ENCODE data around the gene DISP3.

Gene DISP3

GRCh38 chr1:11523746-11524464 lies 45.0 kb downstream of the DISP3 start:
- Histone ChIP-seq H3K4me1 (ENCODE audit: control insufficient read depth, insufficient read depth, low read length) (no peaks in the 10 kb centered on the region), H3K4me3 (ENCODE audit: low read length) (no peak overlapping the region), H3K27ac (ENCODE audit: low read depth, low read length) (no peak overlapping the region), H3K9ac (ENCODE audit: low read length) (no peak overlapping the region), H3K27me3 (ENCODE audit: control insufficient read depth, insufficient read depth, low read length) (no peaks in the 10 kb centered on the region), H3K36me3 (ENCODE audit: control insufficient read depth, insufficient read depth, low read length) (no peaks in the 10 kb centered on the region)

- Histone ChIP-seq H3K4me1 (ENCODE audit: control insufficient read depth, insufficient read depth, low read length) (no peaks in the 10 kb centered on the region), H3K4me3 (ENCODE audit: low read length) (no peak overlapping the region), H3K27me3 (ENCODE audit: control insufficient read depth, insufficient read depth, low read length) (no peaks in the 10 kb centered on the region), H3K36me3 (ENCODE audit: control insufficient read depth, insufficient read depth, low read length) (no peaks in the 10 kb centered on the region), H3K9ac (ENCODE audit: low read length) (no peak overlapping the region), H3K27ac (ENCODE audit: low read depth, low read length) (no peak overlapping the region)
Measured at GRCh38 chr1:11524465-11525150, 45.7 kb downstream of the DISP3 start.

- Histone ChIP-seq H3K36me3 (ENCODE audit: control insufficient read depth, insufficient read depth, low read length) (no peaks in the 10 kb centered on the region), H3K9ac (ENCODE audit: low read length) (no peak overlapping the region), H3K27ac (ENCODE audit: low read depth, low read length) (no peak overlapping the region), H3K27me3 (ENCODE audit: control insufficient read depth, insufficient read depth, low read length) (no peaks in the 10 kb centered on the region), H3K4me3 (ENCODE audit: low read length) (no peak overlapping the region), H3K4me1 (ENCODE audit: control insufficient read depth, insufficient read depth, low read length) (no peaks in the 10 kb centered on the region)
Measured at GRCh38 chr1:11525151-11525505, 46.2 kb downstream of the DISP3 start.

GRCh38 chr1:11525516-11525915 lies 46.6 kb downstream of the DISP3 start:
- Histone ChIP-seq H3K4me3 (ENCODE audit: low read length) (no peak overlapping the region), H3K27me3 (ENCODE audit: control insufficient read depth, insufficient read depth, low read length) (no peaks in the 10 kb centered on the region), H3K4me1 (ENCODE audit: control insufficient read depth, insufficient read depth, low read length) (no peaks in the 10 kb centered on the region), H3K9ac (ENCODE audit: low read length) (no peak overlapping the region), H3K36me3 (ENCODE audit: control insufficient read depth, insufficient read depth, low read length) (no peaks in the 10 kb centered on the region), H3K27ac (ENCODE audit: low read depth, low read length) (no peak overlapping the region)

GRCh38 chr1:11526071-11526895 lies 47.3 kb downstream of the DISP3 start:
- no peaks in the 10 kb centered on the region for H3K27me3 ChIP-seq (ENCODE audit: control insufficient read depth, insufficient read depth, low read length)
- no peak overlapping the region for H3K4me3 ChIP-seq (ENCODE audit: low read length)
- no peak overlapping the region for H3K9ac ChIP-seq (ENCODE audit: low read length)

GRCh38 chr1:11527541-11528452 lies 48.8 kb downstream of the DISP3 start:
- H3K27ac ChIP-seq (ENCODE audit: low read depth, low read length): no peak overlapping the region
- no peak overlapping the region for H3K9ac ChIP-seq (ENCODE audit: low read length)
- no peaks in the 10 kb centered on the region for H3K4me1 ChIP-seq (ENCODE audit: control insufficient read depth, insufficient read depth, low read length)
- H3K4me3 ChIP-seq (ENCODE audit: low read length): no peak overlapping the region
- no peaks in the 10 kb centered on the region for H3K36me3 ChIP-seq (ENCODE audit: control insufficient read depth, insufficient read depth, low read length)
- no peaks in the 10 kb centered on the region for H3K27me3 ChIP-seq (ENCODE audit: control insufficient read depth, insufficient read depth, low read length)

More at GRCh38 chr1:11526071-11526895, 47.3 kb downstream of the DISP3 start:
- H3K27ac ChIP-seq (ENCODE audit: low read depth, low read length): no peak overlapping the region
- H3K4me1 ChIP-seq (ENCODE audit: control insufficient read depth, insufficient read depth, low read length): no peaks in the 10 kb centered on the region
- H3K36me3 ChIP-seq (ENCODE audit: control insufficient read depth, insufficient read depth, low read length): no peaks in the 10 kb centered on the region

- H3K4me3 ChIP-seq (ENCODE audit: low read length): no peak overlapping the region
- no peaks in the 10 kb centered on the region for H3K27me3 ChIP-seq (ENCODE audit: control insufficient read depth, insufficient read depth, low read length)
- H3K36me3 ChIP-seq (ENCODE audit: control insufficient read depth, insufficient read depth, low read length): no peaks in the 10 kb centered on the region
- no peak overlapping the region for H3K27ac ChIP-seq (ENCODE audit: low read depth, low read length)
- no peak overlapping the region for H3K9ac ChIP-seq (ENCODE audit: low read length)
- no peaks in the 10 kb centered on the region for H3K4me1 ChIP-seq (ENCODE audit: control insufficient read depth, insufficient read depth, low read length)
Measured at GRCh38 chr1:11528611-11529261, 49.8 kb downstream of the DISP3 start.

GRCh38 chr1:11529330-11529729 lies 50.4 kb downstream of the DISP3 start:
- no peak overlapping the region for H3K4me3 ChIP-seq (ENCODE audit: low read length)
- H3K4me1 ChIP-seq (ENCODE audit: control insufficient read depth, insufficient read depth, low read length): no peaks in the 10 kb centered on the region
- no peaks in the 10 kb centered on the region for H3K36me3 ChIP-seq (ENCODE audit: control insufficient read depth, insufficient read depth, low read length)
- no peak overlapping the region for H3K9ac ChIP-seq (ENCODE audit: low read length)
- no peak overlapping the region for H3K27ac ChIP-seq (ENCODE audit: low read depth, low read length)
- no peaks in the 10 kb centered on the region for H3K27me3 ChIP-seq (ENCODE audit: control insufficient read depth, insufficient read depth, low read length)

GRCh38 chr1:11529763-11530730 lies 51.1 kb downstream of the DISP3 start:
- Histone ChIP-seq H3K4me3 (ENCODE audit: low read length) (no peak overlapping the region), H3K27ac (ENCODE audit: low read depth, low read length) (no peak overlapping the region), H3K36me3 (ENCODE audit: control insufficient read depth, insufficient read depth, low read length) (no peaks in the 10 kb centered on the region), H3K4me1 (ENCODE audit: control insufficient read depth, insufficient read depth, low read length) (no peaks in the 10 kb centered on the region), H3K9ac (ENCODE audit: low read length) (no peak overlapping the region), H3K27me3 (ENCODE audit: control insufficient read depth, insufficient read depth, low read length) (no peaks in the 10 kb centered on the region)

GRCh38 chr1:11530731-11531311 lies 51.9 kb downstream of the DISP3 start:
- no peak overlapping the region for H3K27ac ChIP-seq (ENCODE audit: low read depth, low read length)
- no peaks in the 10 kb centered on the region for H3K36me3 ChIP-seq (ENCODE audit: control insufficient read depth, insufficient read depth, low read length)
- no peaks in the 10 kb centered on the region for H3K27me3 ChIP-seq (ENCODE audit: control insufficient read depth, insufficient read depth, low read length)
- H3K4me3 ChIP-seq (ENCODE audit: low read length): no peak overlapping the region
- H3K9ac ChIP-seq (ENCODE audit: low read length): no peak overlapping the region
- H3K4me1 ChIP-seq (ENCODE audit: control insufficient read depth, insufficient read depth, low read length): no peaks in the 10 kb centered on the region
